Choroid plexus epithelial cell (primary cell): Measurements from ENCODE around the gene DCK.
"Not testable (repeated sequence)": the region's sequence is repeated elsewhere in the genome, so short reads cannot be mapped to it uniquely, and the experiment has no call there.

Source experiments
- DNase-seq: peaks from one replicate; pipeline ENCODE4 v3.0.0-alpha.2; 2010; ENCODE audit warnings: low read depth
- H3K4me3 ChIP-seq: 2 replicates; pipeline ENCODE4 v1.5.1; 2011; ENCODE audit warnings: low read depth, mild to moderate bottlenecking, control low read depth, low read length, moderate library complexity
- CTCF ChIP-seq: conservative IDR thresholded peaks from 2 replicates; pipeline ENCODE4 v1.5.1; 2011; ENCODE audit warnings: low read depth, mild to moderate bottlenecking, control low read depth, inconsistent platforms, low read length, moderate library complexity

DCK gene

GRCh38 chr4:70997546-70997945 lies 4.1 kb downstream of the DCK start:
- DNase-seq, result no peak
- no peak for TF ChIP-seq CTCF
- H3K4me3 ChIP-seq, result no peak overlapping the region

- H3K4me3 ChIP-seq, DNase-seq: not testable (repeated sequence)
Observed at GRCh38 chr4:70999639-71000038, 6.2 kb downstream of the DCK start.

- not testable (repeated sequence) for DNase-seq, H3K4me3 ChIP-seq
Observed at GRCh38 chr4:71001363-71001762, 7.9 kb downstream of the DCK start.

- no peak for DNase-seq
- TF ChIP-seq CTCF, result no peak
- H3K4me3 ChIP-seq, result no peak overlapping the region
Observed at GRCh38 chr4:71004281-71004851, 10.9 kb downstream of the DCK start.

GRCh38 chr4:71005025-71005424 lies 11.6 kb downstream of the DCK start:
- not testable (repeated sequence) for H3K4me3 ChIP-seq, DNase-seq

- H3K4me3 ChIP-seq, result no peak overlapping the region
- no peak for DNase-seq
- no peak for TF ChIP-seq CTCF
Observed at GRCh38 chr4:71006203-71006907, 12.9 kb downstream of the DCK start.

- no peak for TF ChIP-seq CTCF
- H3K4me3 ChIP-seq, result no peak overlapping the region
- no peak for DNase-seq
Observed at GRCh38 chr4:71008196-71008595, 14.7 kb downstream of the DCK start.

GRCh38 chr4:71009086-71009485 lies 15.6 kb downstream of the DCK start:
- TF ChIP-seq CTCF, result no peak
- no peak overlapping the region for H3K4me3 ChIP-seq
- DNase-seq, result peak; percentile 55
